ENCODE measurements around the gene NSMF. TPM values are rescaled to one million over a fixed set of nuclear protein-coding genes. Genes with fewer than 3 reads are reported as not detected.

NSMF gene
- total RNA-seq, 2 donors from 2014 or later, result 58.9 to 66.0 TPM

GRCh38 chr9:137482094-137482781 is 23.1 kb upstream of the NSMF start:
- Mint-ChIP-seq H3K4me1 (no peaks in the 10 kb centered on the region), H3K27ac (no peak overlapping the region), H3K4me3 (no peak overlapping the region), H3K27me3 (ENCODE audit: insufficient read depth) (no peaks in the 10 kb centered on the region), H3K9me3 (no peaks in the 10 kb centered on the region), H3K36me3 (ENCODE audit: low read depth) (no peaks in the 10 kb centered on the region)
- Histone ChIP-seq H3K4me1 (ENCODE audit: control insufficient read depth, insufficient read depth, low read length) (no peaks in the 10 kb centered on the region), H3K4me3 (ENCODE audit: low read length) (no peak overlapping the region), H3K9ac (ENCODE audit: extremely low read depth, low read length, poor library complexity, severe bottlenecking) (no peak overlapping the region), H3K27ac (ENCODE audit: low read depth, low read length) (no peak overlapping the region), H3K9me3 (ENCODE audit: control insufficient read depth, low read length) (no peaks in the 10 kb centered on the region), H3K27me3 (ENCODE audit: control insufficient read depth, insufficient read depth, low read length, poor library complexity, severe bottlenecking) (no peaks in the 10 kb centered on the region), H3K36me3 (ENCODE audit: control insufficient read depth, insufficient read depth, low read length) (no peaks in the 10 kb centered on the region)
- 87 to 92% methylated on average over 14 to 26 of the region's 26 CpGs for whole genome bisulfite sequencing, 2 experiments (ENCODE audit: insufficient coverage in 1 of 2, insufficient read length in 1 of 2)
- no peak for TF ChIP-seq CTCF (conservative IDR thresholded peaks at IDR 0.05)
- no peak for DNase-seq

GRCh38 chr9:137480686-137481683 is 21.9 kb upstream of the NSMF start:
- 94 to 95% methylated on average over 34 to 38 of the region's 38 CpGs for WGBS, 2 experiments (ENCODE audit: insufficient coverage in 1 of 2, insufficient read length in 1 of 2)
- H3K9ac ChIP-seq (ENCODE audit: extremely low read depth, low read length, poor library complexity, severe bottlenecking), result no peak overlapping the region
- no peak overlapping the region for H3K27ac ChIP-seq (ENCODE audit: low read depth, low read length)
- TF ChIP-seq CTCF (conservative IDR thresholded peaks at IDR 0.05), result no peak
- peaks cover 3% of the 10 kb centered on the region for H3K9me3 ChIP-seq (ENCODE audit: control insufficient read depth, low read length)
- Mint-ChIP-seq H3K36me3 (ENCODE audit: low read depth) (no peaks in the 10 kb centered on the region), H3K27ac (no peak overlapping the region), H3K9me3 (peaks cover 6% of the 10 kb centered on the region), H3K4me1 (no peaks in the 10 kb centered on the region), H3K27me3 (ENCODE audit: insufficient read depth) (no peaks in the 10 kb centered on the region), H3K4me3 (no peak overlapping the region)
- no peak overlapping the region for H3K4me3 ChIP-seq (ENCODE audit: low read length)
- no peak for DNase-seq
- no peaks in the 10 kb centered on the region for H3K27me3 ChIP-seq (ENCODE audit: control insufficient read depth, insufficient read depth, low read length, poor library complexity, severe bottlenecking)
- no peaks in the 10 kb centered on the region for H3K36me3 ChIP-seq (ENCODE audit: control insufficient read depth, insufficient read depth, low read length)
- H3K4me1 ChIP-seq (ENCODE audit: control insufficient read depth, insufficient read depth, low read length), result no peaks in the 10 kb centered on the region

GRCh38 chr9:137479892-137480685 is 21.0 kb upstream of the NSMF start:
- Histone ChIP-seq H3K4me1 (ENCODE audit: control insufficient read depth, insufficient read depth, low read length) (no peaks in the 10 kb centered on the region), H3K9me3 (ENCODE audit: control insufficient read depth, low read length) (peaks cover 7% of the 10 kb centered on the region), H3K27me3 (ENCODE audit: control insufficient read depth, insufficient read depth, low read length, poor library complexity, severe bottlenecking) (no peaks in the 10 kb centered on the region), H3K36me3 (ENCODE audit: control insufficient read depth, insufficient read depth, low read length) (no peaks in the 10 kb centered on the region), H3K4me3 (ENCODE audit: low read length) (no peak overlapping the region), H3K9ac (ENCODE audit: extremely low read depth, low read length, poor library complexity, severe bottlenecking) (no peak overlapping the region), H3K27ac (ENCODE audit: low read depth, low read length) (no peak overlapping the region)
- Mint-ChIP-seq H3K4me3 (no peak overlapping the region), H3K9me3 (peaks cover 12% of the 10 kb centered on the region), H3K27me3 (ENCODE audit: insufficient read depth) (no peaks in the 10 kb centered on the region), H3K4me1 (no peaks in the 10 kb centered on the region), H3K27ac (no peak overlapping the region), H3K36me3 (ENCODE audit: low read depth) (peaks cover 2% of the 10 kb centered on the region)
- DNase-seq, result no peak
- no peak for TF ChIP-seq CTCF (conservative IDR thresholded peaks at IDR 0.05)
- 90 to 94% methylated on average over 16 to 32 of the region's 32 CpGs for WGBS, 2 experiments (ENCODE audit: insufficient coverage in 1 of 2, insufficient read length in 1 of 2)
